Measurements from ENCODE around the gene RAB11FIP4.

Gene RAB11FIP4

GRCh38 chr17:31533546-31534155, 142.2 kb downstream of the RAB11FIP4 start:
- Histone ChIP-seq H3K4me3 (ENCODE audit: low read length) (no peak overlapping the region), H4K20me1 (ENCODE audit: control insufficient read depth, insufficient read depth, low read depth, low read length) (no peaks in the 10 kb centered on the region), H3K27me3 (ENCODE audit: control insufficient read depth, low read length) (no peaks in the 10 kb centered on the region), H3K36me3 (ENCODE audit: control insufficient read depth, low read length) (peaks cover 14% of the 10 kb centered on the region), H3K4me1 (ENCODE audit: control insufficient read depth, low read length) (peaks cover 56% of the 10 kb centered on the region), H3K79me2 (ENCODE audit: control insufficient read depth, low read length) (no peaks in the 10 kb centered on the region), H3F3A (ENCODE audit: control insufficient read depth, insufficient read depth) (peaks cover 19% of the 10 kb centered on the region), H3K9me2 (replicated peaks; ENCODE audit: control insufficient read depth, low read length) (no peaks in the 10 kb centered on the region), H3K4me2 (ENCODE audit: low read length) (peak overlapping the region; percentile 24), H3K9me3 (ENCODE audit: control insufficient read depth, insufficient read depth, low read length) (no peaks in the 10 kb centered on the region), H3K27ac (ENCODE audit: low read depth, low read length) (no peak overlapping the region)
- TF ChIP-seq EZH2phosphoT487 (IDR thresholded peaks at IDR 0.05; ENCODE audit: borderline replicate concordance, low read length) (no peak), CTCF (IDR thresholded peaks at IDR 0.05; ENCODE audit: low read depth, low read length, poor library complexity, severe bottlenecking) (peak; percentile 68)

DNA sequence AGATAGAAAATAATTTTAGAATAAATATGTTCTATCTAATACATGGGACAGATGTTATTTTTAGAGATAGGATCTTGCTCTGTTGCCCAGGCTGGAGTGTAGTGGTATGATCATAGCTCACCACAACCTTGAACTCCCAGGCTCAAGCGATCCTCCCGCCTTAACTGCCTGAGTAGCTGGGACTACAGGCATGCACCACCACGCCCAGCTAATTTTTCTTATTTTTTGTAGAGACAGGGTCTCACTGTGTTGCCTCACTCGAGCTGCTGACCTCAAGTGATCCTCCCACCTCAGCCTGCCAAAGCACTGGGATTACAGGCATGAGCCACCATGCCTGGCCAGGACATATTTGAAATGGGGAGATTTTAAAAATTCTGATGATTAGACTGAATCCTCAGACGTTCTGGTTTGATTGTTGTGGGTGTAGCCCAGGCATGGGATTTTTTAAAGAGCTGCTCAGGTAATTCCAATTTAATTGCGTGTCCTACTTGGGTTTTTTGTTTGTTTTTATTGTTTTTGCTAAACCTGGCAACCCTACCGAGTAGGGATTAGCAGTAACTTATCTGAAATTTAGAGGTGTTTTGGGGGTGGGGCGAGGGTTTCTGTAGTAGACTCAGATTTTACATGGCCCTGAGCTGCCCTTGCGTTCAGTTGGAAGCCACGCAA, 142.9 kb downstream of the RAB11FIP4 start:
- Histone ChIP-seq H3K4me2 (ENCODE audit: low read length) (peak overlapping the region; percentile 71), H3K79me2 (ENCODE audit: control insufficient read depth, low read length) (no peaks in the 10 kb centered on the region), H3K27ac (ENCODE audit: low read depth, low read length) (peak overlapping the region; percentile 79; the same call in 1 of the 2 replicates), H3F3A (ENCODE audit: control insufficient read depth, insufficient read depth) (peaks cover 19% of the 10 kb centered on the region), H3K9me2 (replicated peaks; ENCODE audit: control insufficient read depth, low read length) (no peaks in the 10 kb centered on the region), H4K20me1 (ENCODE audit: control insufficient read depth, insufficient read depth, low read depth, low read length) (no peaks in the 10 kb centered on the region), H3K4me1 (ENCODE audit: control insufficient read depth, low read length) (peaks cover 63% of the 10 kb centered on the region), H3K36me3 (ENCODE audit: control insufficient read depth, low read length) (peaks cover 12% of the 10 kb centered on the region), H3K27me3 (ENCODE audit: control insufficient read depth, low read length) (no peaks in the 10 kb centered on the region), H3K4me3 (ENCODE audit: low read length) (no peak overlapping the region), H3K9me3 (ENCODE audit: control insufficient read depth, insufficient read depth, low read length) (no peaks in the 10 kb centered on the region)
- no peak for TF ChIP-seq CTCF (IDR thresholded peaks at IDR 0.05; ENCODE audit: low read depth, low read length, poor library complexity, severe bottlenecking)
- TF ChIP-seq EZH2phosphoT487 (IDR thresholded peaks at IDR 0.05; ENCODE audit: borderline replicate concordance, low read length): no peak

DNA sequence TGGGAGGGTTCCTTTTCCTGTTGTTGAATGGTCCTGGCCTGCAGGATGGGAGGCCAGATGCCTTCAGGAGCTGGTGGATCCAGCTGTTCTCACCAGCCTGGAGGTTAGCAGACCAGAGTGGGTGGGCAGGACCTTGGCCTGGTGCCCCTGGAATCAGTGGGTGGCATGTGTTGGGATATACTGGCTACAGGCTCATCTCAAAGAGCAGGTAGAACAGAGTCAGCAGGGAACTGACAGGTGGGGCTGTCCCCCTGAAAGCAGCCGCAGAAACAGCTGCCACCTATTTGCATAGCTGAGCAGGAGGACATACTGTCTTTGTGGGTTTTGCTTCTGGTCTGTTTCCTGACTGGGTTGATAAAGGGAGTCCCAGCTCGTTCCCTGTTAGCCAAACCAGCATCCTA, 144.1 kb downstream of the RAB11FIP4 start:
- Histone ChIP-seq H3K4me2 (ENCODE audit: low read length) (peak overlapping the region; percentile 71), H3F3A (ENCODE audit: control insufficient read depth, insufficient read depth) (peaks cover 19% of the 10 kb centered on the region), H3K9me3 (ENCODE audit: control insufficient read depth, insufficient read depth, low read length) (no peaks in the 10 kb centered on the region), H3K9me2 (replicated peaks; ENCODE audit: control insufficient read depth, low read length) (no peaks in the 10 kb centered on the region), H3K36me3 (ENCODE audit: control insufficient read depth, low read length) (peaks cover 12% of the 10 kb centered on the region), H3K27me3 (ENCODE audit: control insufficient read depth, low read length) (no peaks in the 10 kb centered on the region), H3K79me2 (ENCODE audit: control insufficient read depth, low read length) (no peaks in the 10 kb centered on the region), H3K4me1 (ENCODE audit: control insufficient read depth, low read length) (peaks cover 76% of the 10 kb centered on the region), H3K4me3 (ENCODE audit: low read length) (peak overlapping the region; percentile 56), H3K27ac (ENCODE audit: low read depth, low read length) (peak overlapping the region; percentile 79), H4K20me1 (ENCODE audit: control insufficient read depth, insufficient read depth, low read depth, low read length) (no peaks in the 10 kb centered on the region)
- TF ChIP-seq EZH2phosphoT487 (IDR thresholded peaks at IDR 0.05; ENCODE audit: borderline replicate concordance, low read length) (no peak), CTCF (IDR thresholded peaks at IDR 0.05; ENCODE audit: low read depth, low read length, poor library complexity, severe bottlenecking) (no peak)
